Thyroid gland (tissue), 4 donors: ENCODE results near the gene KCNH1.

Experiments
- CTCF ChIP-seq, 6 experiments: fragments of 200-600 bp in 3 of 6; fragments of 450-650 bp in 3 of 6; sonication (generic) in 3 of 6; IDR thresholded peaks; one replicate each; pipeline ENCODE4 v1.5.1; 2016 to 2019; ENCODE audit warnings: antibody characterized with exemption in 6 of 6, mild to moderate bottlenecking in 2 of 6, inconsistent platforms in 1 of 6, moderate library complexity in 1 of 6
- POLR2A ChIP-seq, 2 donors: fragments of 450-650 bp; IDR thresholded peaks; one replicate each; pipeline ENCODE4 v1.6.1; 2017; ENCODE audit warnings: antibody characterized with exemption in 2 of 2, mild to moderate bottlenecking in 2 of 2, moderate library complexity in 1 of 2

- TF ChIP-seq POLR2A (IDR thresholded peaks at IDR 0.05): no peak
- TF ChIP-seq CTCF (IDR thresholded peaks at IDR 0.05): no peak
Observed at GRCh38 chr1:211113566-211113965, 20.4 kb downstream of the KCNH1 start.
